ENCODE measurements around the gene NUP214. TPM values are rescaled to one million over a fixed set of nuclear protein-coding genes. Genes with fewer than 3 reads are reported as not detected.
"Not testable (repeated sequence)": the region's sequence is repeated elsewhere in the genome, so short reads cannot be mapped to it uniquely, and the experiment has no call there.

The NUP214 gene
- total RNA-seq, 3 donors from 2014 or later: 37.4 to 47.5 (median 40.0) TPM

DNA sequence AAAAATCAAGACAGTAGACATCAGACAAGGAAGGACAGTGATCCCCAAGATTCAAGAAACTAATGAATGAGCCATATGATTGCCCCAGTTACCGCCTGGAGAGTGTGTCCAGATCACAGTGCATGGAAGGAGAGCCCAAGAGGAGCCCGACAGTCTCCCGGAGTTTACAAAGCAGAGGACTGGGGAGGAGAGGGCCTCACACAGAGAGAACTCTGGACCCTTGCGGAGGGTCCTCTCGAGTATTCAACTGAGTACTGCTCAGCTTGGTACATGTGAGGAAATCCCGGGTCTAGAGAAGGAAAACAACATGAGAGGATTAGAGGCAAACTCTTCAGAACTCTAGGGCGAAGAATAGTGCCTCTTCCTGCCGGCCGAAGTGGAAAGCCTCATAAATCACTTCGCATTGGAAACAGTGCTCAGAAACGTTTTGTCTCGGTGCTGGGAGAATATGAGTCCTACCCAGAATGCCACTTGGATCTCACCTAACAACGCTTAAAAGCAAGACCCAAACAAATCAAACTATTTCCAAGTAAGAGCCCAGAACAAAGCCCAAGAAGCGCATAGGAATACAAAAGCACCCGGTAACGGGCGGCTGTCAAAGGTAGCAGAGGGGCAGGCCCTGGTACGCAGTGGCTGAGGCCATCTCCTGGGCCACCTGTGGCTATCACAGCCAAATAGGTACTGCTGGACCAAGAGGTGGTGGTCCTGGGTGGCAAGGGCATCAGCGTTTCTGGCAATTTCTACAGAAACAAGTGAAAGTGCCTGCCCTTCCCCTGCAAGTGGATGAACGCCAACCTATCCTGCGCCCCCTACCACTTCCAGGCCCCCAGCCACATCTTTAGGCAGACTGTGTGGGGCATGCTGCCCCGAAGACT, 114.9 kb downstream of the NUP214 start:
- H3K9me3 ChIP-seq: no peaks in the 10 kb centered on the region
- intact Hi-C loops (cut with DNase I; ENCODE audit: low total_unique reads): no loop called here
- H3K27ac ChIP-seq: no peak overlapping the region
- no peaks in the 10 kb centered on the region for H3K36me3 ChIP-seq
- H3K27me3 ChIP-seq: no peaks in the 10 kb centered on the region
- peaks cover 0 to 4% of the 10 kb centered on the region in 2 donors for H3K4me1 ChIP-seq
- DNase-seq (ENCODE audit: low spot score in 2 of 2): no peak
- no peak overlapping the region for H3K4me3 ChIP-seq
- TF ChIP-seq, protein P1, sequence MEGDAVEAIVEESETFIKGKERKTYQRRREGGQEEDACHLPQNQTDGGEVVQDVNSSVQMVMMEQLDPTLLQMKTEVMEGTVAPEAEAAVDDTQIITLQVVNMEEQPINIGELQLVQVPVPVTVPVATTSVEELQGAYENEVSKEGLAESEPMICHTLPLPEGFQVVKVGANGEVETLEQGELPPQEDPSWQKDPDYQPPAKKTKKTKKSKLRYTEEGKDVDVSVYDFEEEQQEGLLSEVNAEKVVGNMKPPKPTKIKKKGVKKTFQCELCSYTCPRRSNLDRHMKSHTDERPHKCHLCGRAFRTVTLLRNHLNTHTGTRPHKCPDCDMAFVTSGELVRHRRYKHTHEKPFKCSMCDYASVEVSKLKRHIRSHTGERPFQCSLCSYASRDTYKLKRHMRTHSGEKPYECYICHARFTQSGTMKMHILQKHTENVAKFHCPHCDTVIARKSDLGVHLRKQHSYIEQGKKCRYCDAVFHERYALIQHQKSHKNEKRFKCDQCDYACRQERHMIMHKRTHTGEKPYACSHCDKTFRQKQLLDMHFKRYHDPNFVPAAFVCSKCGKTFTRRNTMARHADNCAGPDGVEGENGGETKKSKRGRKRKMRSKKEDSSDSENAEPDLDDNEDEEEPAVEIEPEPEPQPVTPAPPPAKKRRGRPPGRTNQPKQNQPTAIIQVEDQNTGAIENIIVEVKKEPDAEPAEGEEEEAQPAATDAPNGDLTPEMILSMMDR (IDR thresholded peaks at IDR 0.05): no peak
- TF ChIP-seq POLR2A (IDR thresholded peaks at IDR 0.05) (no peak), POLR2AphosphoS5 (IDR thresholded peaks at IDR 0.05) (no peak)

DNA sequence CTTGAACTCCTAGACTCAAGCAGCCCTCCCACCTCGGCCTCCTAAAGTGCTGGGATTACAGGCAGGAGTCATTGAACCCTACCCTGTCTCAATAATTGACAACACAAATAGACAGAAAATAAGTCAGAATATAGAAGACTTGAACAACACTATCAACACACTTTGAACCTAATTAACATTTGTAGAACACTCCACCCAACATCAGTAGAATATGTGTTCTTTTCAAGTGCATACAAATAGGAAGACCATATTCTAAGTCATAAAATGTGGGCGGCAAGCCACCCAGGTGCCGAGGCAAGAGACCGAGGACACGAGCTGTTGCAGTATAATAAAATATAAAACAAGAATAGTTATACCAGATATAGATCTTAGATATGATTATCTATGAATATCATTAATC, 118.9 kb downstream of the NUP214 start:
- H3K4me3 ChIP-seq; DNase-seq (ENCODE audit: low spot score in 2 of 2); H3K36me3 ChIP-seq; H3K4me1 ChIP-seq; intact Hi-C loops (cut with DNase I; ENCODE audit: low total_unique reads); H3K27me3 ChIP-seq; H3K27ac ChIP-seq; H3K9me3 ChIP-seq: not testable (repeated sequence)

DNA sequence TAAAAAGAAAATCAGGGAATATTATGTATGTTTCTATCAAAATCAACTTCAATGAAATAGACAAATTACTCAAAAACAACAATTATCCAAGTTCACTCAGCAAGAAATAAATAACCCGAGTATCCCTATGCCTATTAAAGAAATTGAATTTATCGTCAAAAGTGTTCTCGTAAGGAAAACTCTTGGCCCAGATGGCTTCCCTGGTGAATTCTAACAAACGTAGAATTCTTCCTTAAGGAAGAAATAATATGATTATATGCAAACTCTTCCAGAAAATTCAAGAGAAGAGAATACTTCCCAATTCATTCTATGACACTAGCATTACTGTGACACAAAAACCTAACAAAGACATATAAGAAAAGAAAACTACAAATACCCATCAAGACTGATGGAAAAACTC, 121.2 kb downstream of the NUP214 start:
- TF ChIP-seq POLR2AphosphoS5 (IDR thresholded peaks at IDR 0.05): no peak
- no peak for TF ChIP-seq POLR2A (IDR thresholded peaks at IDR 0.05)
- TF ChIP-seq, protein P1 (IDR thresholded peaks at IDR 0.05): no peak
- no peak for DNase-seq (ENCODE audit: low spot score in 2 of 2)
- no peaks in the 10 kb centered on the region for H3K36me3 ChIP-seq

DNA sequence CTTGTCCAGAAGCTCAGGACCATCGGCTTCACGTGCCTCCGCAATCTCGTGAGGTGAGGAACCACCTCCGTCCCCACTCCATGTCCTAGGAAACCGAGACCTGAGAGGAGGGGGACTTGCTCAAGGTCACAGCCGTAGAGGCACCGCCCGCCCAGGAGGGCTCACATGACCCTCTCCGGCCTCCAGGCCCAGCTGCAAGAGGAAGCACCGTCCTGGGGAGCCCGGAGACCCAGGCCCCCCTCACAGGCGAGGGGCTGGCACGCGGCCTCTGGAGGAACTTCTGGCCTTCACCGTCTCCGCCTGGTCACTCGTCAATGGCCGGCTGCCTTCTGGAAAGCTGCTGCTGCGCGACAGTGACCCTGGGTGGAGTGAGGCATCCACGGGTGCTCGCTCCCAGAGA, 126.7 kb downstream of the NUP214 start:
- Histone ChIP-seq H3K27me3 (no peaks in the 10 kb centered on the region), H3K4me1 (no peaks in the 10 kb centered on the region), H3K9me3 (no peaks in the 10 kb centered on the region), H3K27ac (peak overlapping the region in 1 of 2 donors; percentile 68), H3K4me3 (peak overlapping the region in 2 of 3 donors; percentile 19 to 28), H3K36me3 (no peaks in the 10 kb centered on the region)
- no peak for DNase-seq (ENCODE audit: low spot score in 2 of 2)
- intact Hi-C loops (cut with DNase I; ENCODE audit: low total_unique reads): no loop called here
- TF ChIP-seq, protein P1 (IDR thresholded peaks at IDR 0.05): no peak
- TF ChIP-seq POLR2A (IDR thresholded peaks at IDR 0.05): no peak
- TF ChIP-seq POLR2AphosphoS5 (IDR thresholded peaks at IDR 0.05): no peak

More for the DNA sequence above, 121.2 kb downstream of the NUP214 start:
- H3K27ac ChIP-seq: no peak overlapping the region
- intact Hi-C loops (cut with DNase I; ENCODE audit: low total_unique reads): no loop called here
- H3K9me3 ChIP-seq: no peaks in the 10 kb centered on the region
- H3K4me3 ChIP-seq: no peak overlapping the region
- no peaks in the 10 kb centered on the region for H3K27me3 ChIP-seq
- H3K4me1 ChIP-seq: no peaks in the 10 kb centered on the region

DNA sequence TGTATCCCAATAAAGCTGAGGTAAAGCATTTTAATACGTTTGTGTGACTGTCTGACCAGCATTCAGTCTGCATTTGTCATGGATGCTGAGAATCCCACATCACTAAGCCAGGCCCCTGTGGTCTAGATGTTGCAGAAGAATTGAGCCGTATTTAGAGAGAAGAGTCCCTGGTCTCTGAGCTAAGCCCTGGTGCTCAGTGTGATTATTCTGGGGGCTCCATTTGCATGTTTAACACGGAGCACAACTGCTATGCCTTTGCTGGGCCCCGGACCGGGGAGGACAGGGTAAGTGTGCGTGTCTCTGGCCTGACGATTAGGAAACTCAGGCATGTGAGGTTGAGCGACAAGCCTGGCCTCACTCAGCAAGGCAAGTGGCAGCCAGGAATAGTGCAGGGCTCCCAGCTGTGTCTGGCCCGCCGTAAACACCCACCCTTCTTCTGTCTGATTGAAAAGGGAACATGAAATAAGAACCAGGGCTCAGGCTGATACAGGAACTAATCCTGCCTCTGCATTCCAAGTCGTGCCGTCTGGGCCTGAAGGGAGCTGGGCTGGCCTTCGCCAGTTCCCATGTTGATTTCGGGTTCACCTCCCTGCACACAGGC, 128.6 kb downstream of the NUP214 start:
- Histone ChIP-seq H3K4me3 (no peak overlapping the region), H3K36me3 (no peaks in the 10 kb centered on the region), H3K27ac (peak overlapping the region in 1 of 2 donors; percentile 14), H3K27me3 (no peaks in the 10 kb centered on the region), H3K9me3 (no peaks in the 10 kb centered on the region), H3K4me1 (no peaks in the 10 kb centered on the region)
- intact Hi-C loops (cut with DNase I; ENCODE audit: low total_unique reads): no loop called here
- no peak for DNase-seq (ENCODE audit: low spot score in 2 of 2)
- TF ChIP-seq POLR2AphosphoS5 (IDR thresholded peaks at IDR 0.05): no peak
- TF ChIP-seq, protein P1 (IDR thresholded peaks at IDR 0.05): no peak

Measured in breast epithelium (tissue), 4 donors.